Cerebellar nuclear complex (tissue), 1 donor: ENCODE results near the gene KCNIP4.
"Not testable (repeated sequence)": the region's sequence is repeated elsewhere in the genome, so short reads cannot be mapped to it uniquely, and the experiment has no call there.

ENCODE experiments used
- DNase-seq, 2 experiments: peaks; one replicate each; lab custom pipeline; 2025; lab: John Stamatoyannopoulos, UW

KCNIP4 gene

DNA sequence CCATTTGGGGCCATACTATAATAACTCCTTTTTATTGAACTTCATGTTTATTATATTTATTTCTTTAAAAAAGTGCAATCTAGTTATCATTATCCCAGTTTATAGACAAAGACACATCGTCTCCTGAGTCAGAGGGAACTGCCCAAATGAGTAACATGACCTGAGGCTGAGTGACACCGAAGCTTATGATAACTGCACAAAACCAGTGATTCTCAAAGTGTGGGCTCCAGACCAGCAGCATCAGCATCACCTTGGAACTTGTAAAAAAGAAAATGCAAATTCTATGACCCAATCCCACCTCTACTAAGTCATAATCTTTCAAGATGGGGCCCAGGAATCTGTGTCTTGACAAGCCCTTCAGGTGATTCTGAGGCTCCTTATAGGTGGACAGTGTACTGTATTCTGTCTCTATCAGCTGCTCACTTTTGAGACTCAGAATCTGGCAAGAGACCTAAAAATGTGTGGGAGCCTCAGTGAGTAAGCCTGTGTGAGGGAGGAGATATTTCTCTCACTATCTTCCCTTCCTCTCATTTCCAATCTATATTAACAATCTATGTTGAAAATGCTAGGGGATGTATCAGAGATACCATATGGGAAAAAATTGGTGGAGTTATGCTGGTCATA, 1101.3 kb downstream of the KCNIP4 start:
- DNase-seq, result no peak

DNA sequence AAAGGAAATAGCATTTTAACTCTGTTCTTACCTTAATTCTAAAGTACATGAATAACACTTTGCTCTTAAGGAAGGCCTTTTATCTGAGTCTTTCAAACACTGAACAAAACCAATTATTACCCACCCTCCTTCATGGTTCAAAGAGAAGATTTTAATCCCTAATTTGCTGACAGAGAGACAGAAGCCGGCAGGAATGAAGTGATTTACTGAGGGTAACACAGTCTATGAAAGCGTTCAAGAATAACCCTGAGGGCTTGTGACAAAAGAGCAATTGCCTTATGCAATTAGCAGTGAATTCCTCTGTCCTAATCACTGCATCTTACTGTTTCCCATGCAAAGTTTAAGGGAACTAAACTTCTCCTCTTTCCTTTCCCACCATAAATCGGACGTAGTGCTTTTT, 1104.3 kb downstream of the KCNIP4 start:
- no peak for DNase-seq

DNA sequence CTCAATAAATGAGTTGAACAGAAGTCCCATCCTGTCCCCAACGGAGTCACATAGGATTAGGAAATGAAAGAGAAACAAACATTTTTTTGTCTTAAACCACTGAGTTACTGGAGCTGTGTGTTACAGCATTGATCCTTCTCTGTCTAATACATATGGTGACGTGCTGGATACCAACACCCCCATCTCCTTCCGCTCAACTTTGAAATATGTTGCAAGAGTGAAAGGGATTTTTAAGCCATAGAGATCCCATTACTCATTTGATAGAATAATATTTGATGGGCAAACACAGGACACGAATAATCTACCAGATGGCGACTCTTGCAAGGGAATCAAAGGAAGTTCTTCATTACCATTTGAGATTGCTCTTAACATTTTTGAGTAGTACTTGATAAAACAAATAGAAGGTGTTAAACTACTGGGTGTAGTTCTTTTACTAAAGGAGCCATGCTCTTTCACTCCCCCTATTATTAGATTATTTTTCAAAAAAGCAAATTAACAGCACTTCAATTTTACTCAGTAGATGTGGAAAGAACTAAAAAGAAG, 1107.9 kb downstream of the KCNIP4 start:
- DNase-seq, result no peak

DNA sequence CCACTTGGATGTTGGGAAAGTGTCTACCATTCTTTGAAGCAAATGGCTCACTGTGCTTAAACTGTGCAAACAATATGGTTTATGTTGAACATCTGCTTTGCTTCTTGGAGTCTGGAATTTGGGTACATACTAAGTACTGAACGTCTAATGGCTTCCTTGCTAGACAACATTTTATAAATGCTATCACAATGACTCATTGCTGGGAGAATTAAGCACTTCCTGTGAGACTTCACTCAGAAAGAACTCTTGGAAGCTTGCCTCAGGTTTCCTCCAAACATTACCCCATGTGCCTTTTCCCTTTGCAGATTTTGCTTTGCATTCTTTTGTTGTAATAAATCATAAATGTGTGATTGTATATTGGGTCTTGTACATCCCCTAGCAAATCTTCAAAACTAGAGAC, 1108.6 kb downstream of the KCNIP4 start:
- no peak for DNase-seq

DNA sequence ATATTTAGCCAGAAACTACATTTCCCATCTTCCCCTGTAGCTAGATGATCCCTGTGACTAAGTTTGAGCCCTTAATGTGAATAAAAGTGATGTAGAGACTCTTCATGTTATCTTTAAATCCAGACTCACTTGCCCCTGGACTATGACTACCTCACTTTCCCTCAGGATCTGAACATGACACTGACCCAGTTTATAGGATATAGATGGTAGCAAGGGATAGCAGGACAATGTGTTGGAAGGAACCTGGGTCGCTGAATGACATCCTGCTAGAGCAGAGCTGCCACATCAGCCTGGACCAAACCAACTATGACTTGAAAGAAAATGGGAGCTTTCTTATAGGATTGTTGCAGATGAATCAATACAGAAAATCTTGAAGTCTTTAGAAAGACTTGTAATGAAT, 1110.1 kb downstream of the KCNIP4 start:
- no peak for DNase-seq

DNA sequence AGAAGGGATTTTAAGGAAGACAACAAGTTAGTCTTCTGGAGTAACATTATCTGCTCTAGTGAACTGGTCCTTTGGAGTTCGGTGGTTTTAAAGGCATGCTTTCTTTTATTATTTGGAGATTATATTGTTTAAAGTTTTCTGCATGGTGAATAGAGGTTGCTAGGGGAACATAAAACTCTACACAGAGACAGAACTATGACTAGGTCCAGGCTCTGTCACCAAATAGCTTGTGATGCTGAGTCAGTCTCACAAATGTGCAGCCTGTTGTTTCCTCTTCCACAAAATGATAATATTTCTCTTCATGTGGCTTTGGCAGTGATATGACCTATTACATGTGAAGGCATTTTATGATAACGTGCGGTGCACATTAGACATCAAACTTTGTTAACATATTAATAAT, 1115.7 kb downstream of the KCNIP4 start:
- DNase-seq, result no peak

DNA sequence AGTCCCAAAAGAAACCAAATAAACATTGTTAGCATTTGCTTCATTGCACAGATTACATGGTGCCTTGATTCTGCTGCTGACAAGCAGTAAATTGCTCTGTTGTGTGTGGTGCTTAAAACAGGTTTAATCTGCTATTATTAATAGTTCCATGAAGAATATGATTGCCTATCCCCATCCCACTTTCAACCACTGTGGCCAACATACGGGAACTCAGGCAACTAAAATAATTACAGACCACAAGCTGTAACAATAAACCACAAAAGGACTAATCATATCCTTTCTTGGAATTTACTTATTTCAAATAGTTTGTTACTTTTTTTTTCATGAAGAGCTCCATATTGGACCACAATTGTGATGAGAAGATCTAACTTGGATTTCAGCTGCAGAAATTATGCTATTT, 1116.8 kb downstream of the KCNIP4 start:
- no peak for DNase-seq

DNA sequence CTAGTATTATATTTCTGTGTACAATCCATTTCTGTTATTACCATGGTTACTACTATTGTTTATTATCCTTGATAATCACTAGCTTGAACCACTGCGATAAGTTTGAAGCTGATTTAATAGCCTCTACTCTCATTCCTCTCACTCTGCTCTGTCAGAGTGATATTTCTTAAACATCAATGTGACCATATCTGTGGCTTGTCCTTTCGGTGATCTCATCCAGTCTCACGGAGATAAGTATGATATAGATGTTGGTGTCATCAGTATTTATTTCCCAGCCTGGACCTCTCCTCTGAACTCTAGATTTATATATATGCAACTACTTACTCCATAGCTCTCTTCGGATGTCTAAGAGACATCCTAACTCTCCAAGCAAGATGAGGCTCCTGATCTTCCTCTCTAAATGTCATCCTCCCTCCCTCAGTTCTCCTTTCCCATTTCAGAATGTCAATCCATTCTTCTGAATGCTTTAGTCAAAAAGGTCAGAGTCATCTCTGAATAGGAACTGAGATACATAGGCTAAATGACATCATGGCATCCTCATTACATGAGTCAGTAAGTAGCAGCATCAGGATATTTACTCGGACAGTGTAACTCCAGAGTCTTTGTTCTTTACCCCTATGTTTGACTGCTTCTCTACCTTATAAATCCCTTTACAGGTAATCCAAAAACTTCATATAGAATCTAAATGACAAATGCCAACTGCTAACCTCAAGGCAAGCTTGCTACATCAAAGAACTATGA, 1118.8 kb downstream of the KCNIP4 start:
- DNase-seq, result no peak

DNA sequence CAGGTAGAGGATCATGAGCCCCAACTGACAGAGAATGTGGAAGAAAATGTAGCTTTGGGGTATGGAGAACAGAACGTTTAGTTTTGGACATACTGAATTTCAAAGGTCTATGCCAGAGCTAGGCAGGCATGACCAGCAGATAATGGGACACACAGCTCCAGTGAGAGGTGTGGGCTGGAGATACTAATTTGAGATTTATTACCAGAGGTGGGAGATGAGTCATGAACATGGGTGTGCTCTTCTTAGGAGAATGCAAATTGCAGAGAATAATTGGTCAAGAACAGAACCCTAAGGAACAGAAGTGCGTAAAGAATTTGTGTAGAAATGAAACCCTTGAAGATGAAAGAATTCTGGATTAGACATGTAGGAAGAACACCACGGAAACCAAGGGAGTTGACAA, 1123.1 kb downstream of the KCNIP4 start:
- DNase-seq, result no peak

DNA sequence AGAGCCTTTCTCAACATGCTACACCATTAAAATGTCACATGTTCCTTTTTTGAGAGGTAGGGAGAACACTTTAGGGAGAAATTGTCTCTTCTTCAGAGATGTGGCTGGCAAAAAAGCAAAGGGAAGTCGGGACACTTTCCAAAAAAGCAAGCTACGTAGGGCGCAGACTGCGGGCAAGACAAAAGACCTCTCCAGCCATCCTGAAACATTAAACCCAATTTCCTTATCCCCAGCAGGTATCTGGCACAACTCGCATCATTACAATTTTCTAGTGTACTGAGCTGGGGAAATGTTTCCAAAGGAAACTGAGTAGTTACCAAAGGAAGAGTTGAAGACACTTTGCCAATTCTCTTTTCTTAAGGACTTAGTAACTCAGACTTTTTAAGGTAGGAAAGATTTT, 1132.3 kb downstream of the KCNIP4 start:
- no peak for DNase-seq

DNA sequence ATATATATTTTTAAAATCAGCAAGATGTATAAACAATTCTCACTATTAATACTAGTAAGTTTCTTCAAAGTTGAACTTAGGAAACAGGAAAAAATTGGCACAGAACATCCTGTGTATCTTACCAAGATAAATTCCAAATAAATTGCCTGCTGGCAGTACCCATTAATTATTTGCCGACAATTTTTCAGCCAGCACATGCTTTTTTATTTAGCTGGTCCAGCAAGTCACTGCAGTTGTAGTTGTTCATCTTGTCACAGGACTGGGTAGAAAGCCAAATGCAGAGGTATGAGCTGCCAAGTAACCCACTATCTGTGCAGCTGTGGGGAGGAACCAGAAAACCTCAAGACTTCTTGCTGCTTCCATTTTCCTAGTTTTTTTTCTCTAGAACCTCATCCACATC, 1134.9 kb downstream of the KCNIP4 start:
- no peak for DNase-seq

DNA sequence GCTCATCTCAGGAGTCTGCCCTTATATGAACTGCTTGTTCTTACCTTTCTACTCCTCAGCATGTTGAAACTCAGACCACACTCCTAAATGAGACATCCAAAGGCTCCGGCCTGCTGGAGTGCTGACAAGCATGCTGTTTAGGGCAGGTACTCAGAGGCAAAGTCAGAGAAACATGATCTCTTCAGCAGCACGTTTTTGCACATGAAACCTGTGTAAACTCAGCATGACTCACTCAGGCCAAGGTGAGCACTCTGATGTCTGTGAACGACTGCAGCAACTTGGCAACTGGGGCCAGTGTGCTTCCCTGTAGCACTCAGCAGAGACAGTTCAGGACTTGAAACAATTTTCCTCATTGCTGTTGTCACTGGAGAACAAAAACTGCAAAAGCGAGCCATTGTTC, 1138.8 kb downstream of the KCNIP4 start:
- DNase-seq, result no peak

DNA sequence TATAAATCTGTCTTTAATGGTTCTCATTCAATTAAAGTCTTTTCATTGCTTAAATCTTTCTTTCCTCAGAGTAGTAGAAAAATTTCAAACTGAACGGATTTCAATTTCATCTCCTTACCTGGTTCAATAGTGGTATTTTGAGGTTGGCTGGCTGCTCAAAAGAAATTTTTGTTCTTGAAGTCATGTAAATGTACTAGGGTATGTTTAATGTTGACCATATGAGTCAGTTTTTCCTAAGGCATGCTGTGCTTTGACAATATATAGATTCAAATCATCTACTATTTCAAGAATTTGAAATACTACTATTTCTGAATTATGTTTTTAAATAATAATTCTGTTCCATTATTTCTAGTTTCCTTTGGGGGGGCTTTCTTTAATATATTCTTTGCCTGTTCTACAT, 1142.9 kb downstream of the KCNIP4 start:
- no peak for DNase-seq

DNA sequence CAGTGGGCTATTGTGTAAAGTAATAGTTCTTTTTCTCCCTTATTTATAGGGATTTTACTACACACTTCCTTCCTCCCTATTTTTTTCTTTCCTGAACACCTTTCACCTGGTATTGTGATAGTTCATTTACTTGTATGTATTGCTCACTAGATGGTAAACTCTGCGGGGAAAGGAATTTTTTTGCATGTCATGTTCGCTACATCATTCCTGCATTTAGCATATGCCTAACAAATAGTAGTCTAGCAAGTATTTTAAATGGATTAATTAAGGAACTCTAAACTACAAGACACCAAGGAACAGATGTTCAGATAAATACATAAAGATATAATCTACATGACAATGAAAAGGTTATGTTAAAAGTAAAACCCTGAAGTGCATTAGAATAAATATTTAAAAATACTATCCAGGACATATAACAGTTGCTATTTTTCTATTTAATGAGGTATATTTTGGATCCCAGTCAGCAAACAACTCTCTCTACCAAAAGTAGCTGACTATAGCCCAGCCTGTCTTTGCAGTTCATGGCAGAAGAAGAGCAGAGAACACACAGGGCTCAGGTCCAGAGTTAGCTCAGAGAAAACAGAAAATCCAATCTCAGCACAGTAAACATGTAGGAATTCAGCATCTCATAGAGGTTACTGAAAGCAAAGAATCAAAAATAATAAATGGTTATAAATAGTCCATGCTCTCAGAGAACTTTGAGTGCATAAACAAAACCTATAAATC, 1160.5 kb downstream of the KCNIP4 start:
- DNase-seq, result no peak

DNA sequence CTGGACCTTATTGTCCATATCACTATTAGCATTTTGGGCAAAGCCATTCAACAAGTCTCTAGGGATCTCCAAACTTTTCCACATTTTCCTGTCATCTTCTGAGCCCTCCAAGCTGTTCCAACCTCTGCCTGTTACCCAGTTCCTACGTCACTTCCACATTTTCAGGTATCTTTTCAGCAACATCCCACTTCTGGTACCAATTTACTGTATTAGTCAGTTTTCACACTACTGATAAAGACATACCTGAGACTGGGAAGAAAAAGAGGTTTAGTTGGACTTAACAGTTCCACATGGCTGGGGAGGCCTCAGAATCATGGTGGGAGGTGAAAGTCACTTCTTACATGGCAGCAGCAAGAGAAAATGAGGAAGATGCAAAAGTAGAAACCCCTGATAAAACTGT, 1165.4 kb downstream of the KCNIP4 start:
- DNase-seq, result not testable (repeated sequence)

DNA sequence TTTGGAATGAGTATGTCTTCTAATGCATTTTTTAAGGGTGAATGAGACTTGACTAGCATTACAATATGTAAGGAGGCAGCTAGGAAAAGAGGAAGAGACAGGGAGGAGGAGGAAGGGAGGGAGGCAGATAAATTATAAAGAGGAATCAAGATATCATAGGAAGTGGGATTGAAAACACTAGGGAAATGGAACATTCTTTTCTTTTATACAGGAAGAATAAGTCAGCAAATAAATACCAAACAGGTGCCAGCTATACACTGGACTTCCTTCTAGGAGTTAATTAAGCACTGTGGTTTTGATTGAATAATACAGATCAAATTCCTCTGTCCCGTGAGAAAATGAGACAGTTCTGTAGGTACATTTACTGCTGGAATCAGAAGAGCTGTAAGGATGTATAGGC, 1169.7 kb downstream of the KCNIP4 start:
- DNase-seq, result no peak

DNA sequence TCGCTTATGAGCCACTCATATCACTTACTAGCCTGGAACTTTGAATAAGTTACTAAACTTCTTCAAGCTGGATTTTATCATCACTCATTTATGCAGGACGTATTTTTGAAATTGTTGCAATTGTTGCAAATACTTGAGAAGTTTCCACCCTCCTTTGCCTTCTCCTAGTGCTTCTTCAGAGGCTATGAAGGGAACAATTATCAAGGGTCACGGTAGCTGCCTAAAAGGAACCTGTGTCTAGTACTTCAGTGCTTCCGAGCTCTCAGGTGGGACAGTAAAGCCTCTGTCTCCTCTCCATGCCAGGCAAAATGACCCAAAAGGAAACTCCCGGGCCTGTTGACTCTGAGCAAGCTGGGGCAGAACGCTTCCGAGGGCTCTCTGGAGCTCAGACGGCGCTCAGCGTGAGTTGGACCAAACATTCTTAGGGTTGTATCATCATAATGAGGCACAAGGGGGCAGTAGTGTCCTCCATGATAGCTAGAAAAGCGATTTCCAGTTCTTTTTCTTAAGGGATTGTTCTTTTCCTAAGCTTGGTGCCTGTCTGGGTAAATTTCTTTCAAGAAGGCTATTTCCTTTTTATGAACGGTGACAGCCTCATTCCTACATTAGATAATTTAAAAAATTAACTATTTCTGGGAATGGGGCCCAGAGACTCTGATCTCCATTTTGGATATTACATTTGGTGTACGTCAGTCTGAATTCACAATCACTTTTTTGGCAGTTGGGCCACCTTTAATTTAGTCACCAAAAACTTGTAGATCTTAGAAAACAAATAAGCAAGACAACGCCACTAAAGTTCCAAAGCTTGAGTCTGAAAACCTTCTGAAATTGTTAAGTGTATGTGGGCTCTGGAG, 1175.2 kb downstream of the KCNIP4 start:
- peak in 1 of 2 experiments; percentile 2 for DNase-seq

DNA sequence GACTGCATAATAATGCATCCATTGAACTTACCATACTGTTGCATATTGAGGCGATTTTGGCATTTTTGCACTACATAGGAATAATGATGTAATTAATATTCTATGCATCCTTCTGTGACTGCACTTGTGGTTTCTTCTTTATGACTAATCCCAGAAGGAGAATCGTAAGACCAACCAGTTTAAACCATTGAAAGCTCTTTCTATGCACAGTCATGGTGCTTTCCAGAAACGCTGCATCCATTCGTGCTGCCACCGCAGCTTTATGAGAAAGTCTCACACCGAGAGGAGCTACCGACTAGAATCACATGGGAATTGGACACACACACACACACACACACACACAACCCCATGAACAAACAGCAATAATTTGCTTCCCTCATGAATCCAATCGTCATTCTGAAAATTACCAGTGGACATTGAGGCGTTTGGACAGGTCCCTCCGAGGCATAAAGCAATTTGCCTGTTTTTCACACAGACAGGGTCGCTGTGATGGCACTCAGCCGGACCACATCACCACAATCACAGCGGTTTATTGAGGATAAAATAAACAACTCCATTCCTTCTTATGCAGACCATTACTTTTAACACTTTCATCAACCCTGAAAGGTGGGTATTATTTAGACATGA, 1184.1 kb downstream of the KCNIP4 start:
- no peak for DNase-seq

DNA sequence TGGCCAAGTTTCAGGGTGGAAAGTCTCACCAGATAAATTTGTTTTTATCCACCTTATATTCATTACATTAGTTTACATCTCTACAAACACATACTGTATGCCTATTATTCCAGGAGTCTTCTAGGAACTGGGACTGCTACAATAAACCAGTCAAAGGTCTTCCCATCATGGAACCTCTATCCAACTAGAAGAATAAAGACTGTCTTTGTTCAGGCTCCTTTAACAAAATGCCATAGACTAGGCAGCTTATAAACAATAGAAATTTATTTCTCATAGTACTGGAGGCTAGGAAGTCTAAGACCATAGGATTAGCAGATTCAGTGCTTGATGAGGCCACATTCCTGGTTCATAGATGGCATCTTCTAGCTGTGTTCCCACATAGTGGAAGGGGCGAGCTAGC, 1186.7 kb downstream of the KCNIP4 start:
- no peak for DNase-seq

DNA sequence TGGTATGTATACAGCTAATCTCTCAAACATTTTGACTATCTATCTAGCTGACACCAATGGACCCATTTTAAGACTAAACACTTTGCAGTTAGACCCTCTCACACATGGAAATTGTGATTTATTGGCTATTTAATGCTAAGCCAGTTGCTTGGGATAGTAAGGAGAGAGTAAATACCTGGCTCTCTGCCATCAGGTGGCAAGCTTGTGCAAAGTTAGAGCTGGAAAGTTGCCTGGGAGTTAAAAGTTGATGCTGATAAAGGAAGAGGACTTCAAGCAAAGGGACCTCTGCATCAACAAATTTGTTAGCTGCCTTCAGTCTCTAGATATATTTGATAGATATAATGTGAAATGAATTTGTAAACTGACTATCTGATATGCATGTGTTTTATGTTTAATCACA, 1187.2 kb downstream of the KCNIP4 start:
- DNase-seq, result no peak

DNA sequence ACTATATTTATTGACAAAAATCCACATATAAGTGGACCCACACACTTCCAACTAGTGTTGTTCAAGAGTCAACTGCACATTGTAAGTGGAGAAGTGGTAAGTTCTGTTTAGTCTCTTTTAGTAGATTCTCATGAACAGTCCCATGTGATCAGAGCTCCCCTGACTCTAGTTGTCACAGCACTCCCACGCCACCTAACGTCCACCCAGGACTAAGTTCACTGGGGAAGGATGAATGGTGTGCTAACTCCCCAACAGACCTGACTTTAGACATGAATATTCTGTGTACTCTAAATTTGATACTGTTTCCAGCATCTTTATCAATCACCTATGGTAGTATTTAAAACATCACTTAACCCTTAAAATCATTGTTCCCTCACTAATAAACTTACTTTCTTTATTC, 1188.5 kb downstream of the KCNIP4 start:
- DNase-seq, result no peak

DNA sequence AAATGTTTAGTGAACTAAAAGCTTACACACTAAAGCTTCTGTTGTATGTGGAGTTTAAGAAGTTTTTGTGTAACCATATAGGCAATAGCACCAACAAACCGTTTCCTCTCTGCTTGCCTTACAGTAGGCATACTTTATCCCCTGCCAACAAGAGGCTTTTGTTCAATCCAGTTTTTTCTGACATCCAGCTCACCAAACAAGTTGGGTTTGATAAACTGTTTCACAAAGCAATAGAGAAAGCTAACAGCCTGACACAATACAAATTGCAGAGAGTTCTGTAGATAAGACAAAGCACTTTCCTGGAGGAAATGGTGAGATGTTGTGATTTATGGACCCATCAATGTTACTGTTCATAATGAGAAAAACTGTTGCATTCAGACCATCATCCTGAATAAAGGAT, 1194.5 kb downstream of the KCNIP4 start:
- DNase-seq, result no peak
